AG04450 (cell line): ENCODE data around the gene S100A7A. TPM values are rescaled to one million over a fixed set of nuclear protein-coding genes. Genes with fewer than 3 reads are reported as not detected.

Experiments
- CTCF ChIA-PET: fragments of 300-600, 350-600 bp; formaldehyde crosslinking; extraction: SDS; loops from one replicate; lab custom pipeline; 2022; ENCODE audit warnings: antibody characterized with exemption, inconsistent platforms; lab: Charles Lee
- POLR2A ChIA-PET: fragments of 350-600 bp; formaldehyde crosslinking; extraction: SDS; loops from one replicate; lab custom pipeline; 2021; ENCODE audit warnings: antibody characterized with exemption, inconsistent platforms; lab: Yijun Ruan, JAX
- DNase-seq: peaks from one replicate; pipeline ENCODE4 v3.0.0-alpha.2; 2011; ENCODE audit warnings: low read depth, low spot score
- H3K27ac ChIP-seq: one replicate; pipeline ENCODE4 v1.5.1; 2012; ENCODE audit warnings: low read depth, low read length, control low read depth
- H3K27me3 ChIP-seq: one replicate; pipeline ENCODE4 v1.6.0; 2012; ENCODE audit warnings: low read length; ENCODE audit not compliant: control insufficient read depth, insufficient read depth
- H3K4me3 ChIP-seq: 2 replicates; pipeline ENCODE4 v1.5.1; 2011; ENCODE audit warnings: mild to moderate bottlenecking, low read depth, low read length, control low read depth
- H3K9me3 ChIP-seq: 2 replicates; pipeline ENCODE4 v1.5.1; 2012; ENCODE audit warnings: low read length; ENCODE audit not compliant: control insufficient read depth, insufficient read depth
- polyA plus RNA-seq: library from polyadenylated mRNA; depleted of rRNA; stranded (reverse); fragments of >200 nt; gene quantifications from 2 replicates; pipeline ENCODE4 v1.2.3, GENCODE V29; 2011
- TF ChIP-seq, protein P1 (sequence below): IDR thresholded peaks from 2 replicates; pipeline ENCODE4 v1.5.1; 2011; ENCODE audit warnings: low read depth, low read length, control low read depth, inconsistent platforms

Gene S100A7A
- polyA plus RNA-seq, 1 experiment = not detected

DNA sequence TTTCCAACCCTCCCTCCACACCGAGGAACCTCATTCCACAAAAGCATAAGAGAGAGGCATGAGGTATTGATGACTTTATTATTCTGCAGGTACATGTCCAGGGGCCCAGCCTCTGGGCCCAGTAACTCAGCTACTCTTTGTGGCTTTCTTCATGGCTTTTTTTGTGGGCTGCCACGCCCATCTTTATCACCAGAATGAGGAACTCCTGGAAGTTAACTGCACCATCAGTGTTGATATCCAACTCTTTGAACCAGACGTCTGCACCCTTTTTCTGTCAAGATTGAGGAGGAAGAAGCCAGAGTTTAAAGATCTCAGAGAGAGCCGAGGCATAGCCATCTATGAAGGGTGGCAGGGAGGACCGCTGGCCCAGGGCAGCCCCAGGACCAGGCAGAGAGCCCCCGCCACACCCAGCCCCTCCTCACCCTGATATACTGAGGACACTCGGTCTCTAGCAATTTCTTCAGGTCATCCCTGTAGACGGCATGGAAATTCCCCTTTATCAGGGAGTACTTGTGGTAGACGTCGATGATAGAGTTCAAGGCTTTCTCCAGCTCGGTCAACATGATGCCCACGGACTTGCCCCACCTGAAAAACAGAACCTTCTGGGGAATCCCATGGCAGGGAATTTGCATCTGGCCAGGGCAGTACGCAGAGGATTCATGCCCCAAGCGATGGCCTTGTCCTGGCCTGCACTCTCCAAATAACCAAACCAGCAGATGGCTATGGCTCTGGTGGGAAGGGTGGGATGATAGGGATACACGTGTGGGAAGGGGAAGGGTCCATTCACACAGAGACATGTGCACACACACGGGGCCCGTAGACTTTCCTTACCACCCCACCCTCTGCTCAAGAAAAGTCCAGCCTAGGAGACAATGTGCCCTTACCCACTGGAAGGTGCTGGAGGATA lies 26.1 kb upstream of the S100A7A start:
- CTCF ChIA-PET = no interaction called here
- TF ChIP-seq, protein P1, sequence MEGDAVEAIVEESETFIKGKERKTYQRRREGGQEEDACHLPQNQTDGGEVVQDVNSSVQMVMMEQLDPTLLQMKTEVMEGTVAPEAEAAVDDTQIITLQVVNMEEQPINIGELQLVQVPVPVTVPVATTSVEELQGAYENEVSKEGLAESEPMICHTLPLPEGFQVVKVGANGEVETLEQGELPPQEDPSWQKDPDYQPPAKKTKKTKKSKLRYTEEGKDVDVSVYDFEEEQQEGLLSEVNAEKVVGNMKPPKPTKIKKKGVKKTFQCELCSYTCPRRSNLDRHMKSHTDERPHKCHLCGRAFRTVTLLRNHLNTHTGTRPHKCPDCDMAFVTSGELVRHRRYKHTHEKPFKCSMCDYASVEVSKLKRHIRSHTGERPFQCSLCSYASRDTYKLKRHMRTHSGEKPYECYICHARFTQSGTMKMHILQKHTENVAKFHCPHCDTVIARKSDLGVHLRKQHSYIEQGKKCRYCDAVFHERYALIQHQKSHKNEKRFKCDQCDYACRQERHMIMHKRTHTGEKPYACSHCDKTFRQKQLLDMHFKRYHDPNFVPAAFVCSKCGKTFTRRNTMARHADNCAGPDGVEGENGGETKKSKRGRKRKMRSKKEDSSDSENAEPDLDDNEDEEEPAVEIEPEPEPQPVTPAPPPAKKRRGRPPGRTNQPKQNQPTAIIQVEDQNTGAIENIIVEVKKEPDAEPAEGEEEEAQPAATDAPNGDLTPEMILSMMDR = no peak
- Histone ChIP-seq H3K9me3 (no peaks in the 10 kb centered on the region), H3K4me3 (no peak overlapping the region), H3K27ac (no peak overlapping the region), H3K27me3 (peaks cover 8% of the 10 kb centered on the region)
- POLR2A ChIA-PET = no interaction called here
- no peak for DNase-seq

GRCh38 chr1:153390938-153391710 lies 25.2 kb upstream of the S100A7A start, which contains the start of gene S100A8:
Gene S100A8 (minus strand): TSS chr1:153391073. CDS start chr1:153390535, 538 bp downstream.
- DNase-seq = no peak
- POLR2A ChIA-PET = no interaction called here

DNA sequence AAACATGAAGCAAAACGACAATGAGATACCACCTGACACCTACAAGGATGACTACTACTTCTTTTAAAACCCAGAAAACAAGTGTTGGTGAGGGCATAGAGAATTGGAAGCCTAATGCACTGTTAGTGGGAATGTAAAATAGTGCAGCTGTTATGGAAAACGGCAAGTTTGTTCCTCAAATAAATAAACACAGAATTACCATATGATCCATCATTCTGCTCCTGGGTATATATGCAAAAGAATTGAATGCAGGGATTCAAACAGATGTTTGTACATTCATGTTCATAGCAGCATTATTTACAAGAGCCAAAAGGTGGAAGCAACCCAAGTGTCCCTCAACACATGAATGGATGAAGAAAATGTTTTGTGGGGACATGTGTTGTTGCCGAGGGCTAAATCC lies 24.1 kb upstream of the S100A7A start:
- H3K9me3 ChIP-seq = no peaks in the 10 kb centered on the region
- no peak overlapping the region for H3K4me3 ChIP-seq
- ChIA-PET CTCF (no interaction called here), POLR2A (no interaction called here)
- no peak for DNase-seq
- TF ChIP-seq, protein P1 = no peak
- H3K27ac ChIP-seq = no peak overlapping the region
- peaks cover 8% of the 10 kb centered on the region for H3K27me3 ChIP-seq

More at GRCh38 chr1:153390938-153391710, 25.2 kb upstream of the S100A7A start, which contains the start of gene S100A8:
- Histone ChIP-seq H3K27me3 (peaks cover 8% of the 10 kb centered on the region), H3K9me3 (no peaks in the 10 kb centered on the region), H3K27ac (no peak within 1 kb of the TSS), H3K4me3 (no peak within 1 kb of the TSS)
- TF ChIP-seq, protein P1 = no peak
- CTCF ChIA-PET = no interaction called here

- CTCF ChIA-PET = no interaction called here
- no peak overlapping the region for H3K4me3 ChIP-seq
- DNase-seq = no peak
- no peaks in the 10 kb centered on the region for H3K9me3 ChIP-seq
- POLR2A ChIA-PET = no interaction called here
- peaks cover 7% of the 10 kb centered on the region for H3K27me3 ChIP-seq
- TF ChIP-seq, protein P1 = no peak
- no peak overlapping the region for H3K27ac ChIP-seq
Observed at GRCh38 chr1:153392822-153393221, 23.5 kb upstream of the S100A7A start.

DNA sequence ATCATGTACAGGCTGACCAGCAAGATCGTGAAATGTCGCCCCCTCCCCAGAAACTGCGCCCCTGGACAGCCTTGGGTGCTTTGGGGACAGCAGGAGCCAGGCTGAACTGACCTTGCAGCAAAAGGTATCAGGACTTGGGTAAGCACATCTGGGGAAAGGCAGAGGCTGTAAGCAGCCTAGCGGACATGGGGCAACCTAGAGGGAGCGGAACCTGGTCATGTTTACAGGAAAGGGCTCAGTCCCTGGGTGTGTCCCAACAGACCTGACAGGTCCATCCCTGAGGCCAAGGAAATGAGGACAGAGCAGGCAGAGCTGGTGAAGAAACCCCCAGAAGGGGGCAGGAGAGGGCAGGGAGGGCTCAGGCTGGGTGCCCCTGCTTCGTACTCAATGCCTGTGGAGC lies 22.4 kb upstream of the S100A7A start:
- POLR2A ChIA-PET = no interaction called here
- DNase-seq = no peak
- no peak overlapping the region for H3K27ac ChIP-seq
- CTCF ChIA-PET = no interaction called here
- H3K9me3 ChIP-seq = no peaks in the 10 kb centered on the region
- H3K27me3 ChIP-seq = peaks cover 3% of the 10 kb centered on the region
- TF ChIP-seq, protein P1 = no peak
- H3K4me3 ChIP-seq = no peak overlapping the region
